ENCODE measurements around the gene FAM78A.

FAM78A gene

GRCh38 chr9:131297903-131298302, 21.6 kb upstream of the FAM78A start:
- H3K27me3 Mint-ChIP-seq = no peaks in the 10 kb centered on the region
- DNase-seq (no peak), ATAC-seq (replicated peaks) (no peak)
- H3K4me3 Mint-ChIP-seq = no peak overlapping the region
- no peaks in the 10 kb centered on the region for H3K4me1 Mint-ChIP-seq (ENCODE audit: low read depth in 2 of 2)
- no peak overlapping the region for H3K27ac Mint-ChIP-seq
- no peaks in the 10 kb centered on the region for H3K9me3 Mint-ChIP-seq
- no peaks in the 10 kb centered on the region for H3K36me3 Mint-ChIP-seq (ENCODE audit: insufficient read depth)

- Mint-ChIP-seq H3K27me3 (no peaks in the 10 kb centered on the region), H3K9me3 (no peaks in the 10 kb centered on the region), H3K27ac (peak overlapping the region in 1 of 2 donors; percentile 57), H3K36me3 (ENCODE audit: insufficient read depth) (no peaks in the 10 kb centered on the region), H3K4me3 (no peak overlapping the region), H3K4me1 (ENCODE audit: low read depth in 2 of 2) (no peaks in the 10 kb centered on the region)
- ATAC-seq (replicated peaks) = no peak
- no peak for DNase-seq
Measured at GRCh38 chr9:131296906-131297500, 20.7 kb upstream of the FAM78A start.

GRCh38 chr9:131296460-131296859, 20.1 kb upstream of the FAM78A start:
- ATAC-seq (replicated peaks) (no peak), DNase-seq (no peak)
- no peaks in the 10 kb centered on the region for H3K27me3 Mint-ChIP-seq
- H3K4me1 Mint-ChIP-seq (ENCODE audit: low read depth in 2 of 2) = no peaks in the 10 kb centered on the region
- H3K27ac Mint-ChIP-seq = peak overlapping the region in 1 of 2 donors; percentile 57
- no peaks in the 10 kb centered on the region for H3K9me3 Mint-ChIP-seq
- no peaks in the 10 kb centered on the region for H3K36me3 Mint-ChIP-seq (ENCODE audit: insufficient read depth)
- H3K4me3 Mint-ChIP-seq = no peak overlapping the region

- Mint-ChIP-seq H3K27me3 (no peaks in the 10 kb centered on the region), H3K36me3 (ENCODE audit: insufficient read depth) (peaks cover 3% of the 10 kb centered on the region), H3K9me3 (no peaks in the 10 kb centered on the region), H3K4me1 (ENCODE audit: low read depth in 2 of 2) (no peaks in the 10 kb centered on the region), H3K4me3 (no peak overlapping the region), H3K27ac (no peak overlapping the region)
- DNase-seq (no peak), ATAC-seq (replicated peaks) (no peak)
Measured at GRCh38 chr9:131292937-131293336, 16.6 kb upstream of the FAM78A start.

GRCh38 chr9:131291795-131292315, 15.5 kb upstream of the FAM78A start:
- no peaks in the 10 kb centered on the region for H3K9me3 Mint-ChIP-seq
- H3K36me3 Mint-ChIP-seq (ENCODE audit: insufficient read depth) = peaks cover 3% of the 10 kb centered on the region
- H3K4me1 Mint-ChIP-seq (ENCODE audit: low read depth in 2 of 2) = no peaks in the 10 kb centered on the region
- no peak overlapping the region for H3K27ac Mint-ChIP-seq
- DNase-seq (no peak), ATAC-seq (replicated peaks) (no peak)
- no peaks in the 10 kb centered on the region for H3K27me3 Mint-ChIP-seq
- no peak overlapping the region for H3K4me3 Mint-ChIP-seq

- H3K27me3 Mint-ChIP-seq = no peaks in the 10 kb centered on the region
- H3K27ac Mint-ChIP-seq = no peak overlapping the region
- H3K9me3 Mint-ChIP-seq = no peaks in the 10 kb centered on the region
- DNase-seq = no peak
- H3K36me3 Mint-ChIP-seq (ENCODE audit: insufficient read depth) = peaks cover 3% of the 10 kb centered on the region
- no peak for ATAC-seq (replicated peaks)
- H3K4me1 Mint-ChIP-seq (ENCODE audit: low read depth in 2 of 2) = no peaks in the 10 kb centered on the region
- H3K4me3 Mint-ChIP-seq = no peak overlapping the region
Measured at GRCh38 chr9:131290767-131291370, 14.6 kb upstream of the FAM78A start.

GRCh38 chr9:131290036-131290766, 13.9 kb upstream of the FAM78A start:
- Mint-ChIP-seq H3K27ac (no peak overlapping the region), H3K36me3 (ENCODE audit: insufficient read depth) (peaks cover 3% of the 10 kb centered on the region), H3K4me1 (ENCODE audit: low read depth in 2 of 2) (no peaks in the 10 kb centered on the region), H3K27me3 (no peaks in the 10 kb centered on the region), H3K4me3 (no peak overlapping the region), H3K9me3 (no peaks in the 10 kb centered on the region)
- DNase-seq (no peak), ATAC-seq (replicated peaks) (no peak)

GRCh38 chr9:131289301-131290035, 13.2 kb upstream of the FAM78A start, which contains the start of gene PLPP7:
Gene PLPP7 (plus strand): TSS chr9:131289723. CDS start chr9:131289998, 275 bp downstream.
- H3K27me3 Mint-ChIP-seq = no peaks in the 10 kb centered on the region
- H3K36me3 Mint-ChIP-seq (ENCODE audit: insufficient read depth) = peaks cover 3% of the 10 kb centered on the region
- no peaks in the 10 kb centered on the region for H3K4me1 Mint-ChIP-seq (ENCODE audit: low read depth in 2 of 2)
- H3K4me3 Mint-ChIP-seq = no peak within 1 kb of the TSS
- no peak within 1 kb of the TSS for H3K27ac Mint-ChIP-seq
- no peaks in the 10 kb centered on the region for H3K9me3 Mint-ChIP-seq
- no peak for DNase-seq
- no peak for ATAC-seq (replicated peaks)

GRCh38 chr9:131288217-131288616, 11.9 kb upstream of the FAM78A start:
- no peaks in the 10 kb centered on the region for H3K27me3 Mint-ChIP-seq
- peaks cover 6% of the 10 kb centered on the region for H3K36me3 Mint-ChIP-seq (ENCODE audit: insufficient read depth)
- DNase-seq (no peak), ATAC-seq (replicated peaks) (no peak)
- peaks cover 0 to 1% of the 10 kb centered on the region in 2 donors for H3K4me1 Mint-ChIP-seq (ENCODE audit: low read depth in 2 of 2)
- H3K9me3 Mint-ChIP-seq = no peaks in the 10 kb centered on the region
- no peak overlapping the region for H3K27ac Mint-ChIP-seq
- no peak overlapping the region for H3K4me3 Mint-ChIP-seq

GRCh38 chr9:131287359-131287758, 11.0 kb upstream of the FAM78A start:
- no peak for ATAC-seq (replicated peaks)
- Mint-ChIP-seq H3K27ac (no peak overlapping the region), H3K27me3 (peaks cover 0 to under 1% of the 10 kb centered on the region in 2 donors), H3K36me3 (ENCODE audit: insufficient read depth) (peaks cover 6% of the 10 kb centered on the region), H3K4me3 (no peak overlapping the region), H3K9me3 (no peaks in the 10 kb centered on the region), H3K4me1 (ENCODE audit: low read depth in 2 of 2) (peaks cover under 1 to 3% of the 10 kb centered on the region in 2 donors)
- DNase-seq = no peak

- Mint-ChIP-seq H3K27me3 (peaks cover 0 to 11% of the 10 kb centered on the region in 2 donors), H3K9me3 (no peaks in the 10 kb centered on the region), H3K4me1 (ENCODE audit: low read depth in 2 of 2) (peaks cover 9 to 14% of the 10 kb centered on the region in 2 donors), H3K36me3 (ENCODE audit: insufficient read depth) (peaks cover 6% of the 10 kb centered on the region), H3K27ac (no peak overlapping the region), H3K4me3 (no peak overlapping the region)
- ATAC-seq (replicated peaks) = no peak
- no peak for DNase-seq
Measured at GRCh38 chr9:131284856-131285255, 8.5 kb upstream of the FAM78A start.

- DNase-seq = no peak
- Mint-ChIP-seq H3K4me3 (peak overlapping the region; percentile 55 to 59), H3K27me3 (peaks cover 0 to 11% of the 10 kb centered on the region in 2 donors), H3K4me1 (ENCODE audit: low read depth in 2 of 2) (peaks cover 24 to 27% of the 10 kb centered on the region in 2 donors), H3K9me3 (no peaks in the 10 kb centered on the region), H3K27ac (no peak overlapping the region), H3K36me3 (ENCODE audit: insufficient read depth) (peaks cover 6% of the 10 kb centered on the region)
- no peak for ATAC-seq (replicated peaks)
Measured at GRCh38 chr9:131282688-131283422, 6.5 kb upstream of the FAM78A start.

GRCh38 chr9:131282175-131282574, 5.9 kb upstream of the FAM78A start:
- H3K27me3 Mint-ChIP-seq = peaks cover 0 to 11% of the 10 kb centered on the region in 2 donors
- H3K36me3 Mint-ChIP-seq (ENCODE audit: insufficient read depth) = peaks cover 6% of the 10 kb centered on the region
- H3K9me3 Mint-ChIP-seq = no peaks in the 10 kb centered on the region
- DNase-seq (no peak), ATAC-seq (replicated peaks) (no peak)
- H3K4me1 Mint-ChIP-seq (ENCODE audit: low read depth in 2 of 2) = peaks cover 24 to 27% of the 10 kb centered on the region in 2 donors
- peak overlapping the region; percentile 29 to 59 for H3K4me3 Mint-ChIP-seq
- no peak overlapping the region for H3K27ac Mint-ChIP-seq
